DMS153 (cell line): Measurements from ENCODE around the gene TEX30.
"Not testable (repeated sequence)": the region's sequence is repeated elsewhere in the genome, so short reads cannot be mapped to it uniquely, and the experiment has no call there.

Source experiments
- DNase-seq: peaks from one replicate; lab custom pipeline; 2025; lab: John Stamatoyannopoulos, UW

Gene TEX30

DNA sequence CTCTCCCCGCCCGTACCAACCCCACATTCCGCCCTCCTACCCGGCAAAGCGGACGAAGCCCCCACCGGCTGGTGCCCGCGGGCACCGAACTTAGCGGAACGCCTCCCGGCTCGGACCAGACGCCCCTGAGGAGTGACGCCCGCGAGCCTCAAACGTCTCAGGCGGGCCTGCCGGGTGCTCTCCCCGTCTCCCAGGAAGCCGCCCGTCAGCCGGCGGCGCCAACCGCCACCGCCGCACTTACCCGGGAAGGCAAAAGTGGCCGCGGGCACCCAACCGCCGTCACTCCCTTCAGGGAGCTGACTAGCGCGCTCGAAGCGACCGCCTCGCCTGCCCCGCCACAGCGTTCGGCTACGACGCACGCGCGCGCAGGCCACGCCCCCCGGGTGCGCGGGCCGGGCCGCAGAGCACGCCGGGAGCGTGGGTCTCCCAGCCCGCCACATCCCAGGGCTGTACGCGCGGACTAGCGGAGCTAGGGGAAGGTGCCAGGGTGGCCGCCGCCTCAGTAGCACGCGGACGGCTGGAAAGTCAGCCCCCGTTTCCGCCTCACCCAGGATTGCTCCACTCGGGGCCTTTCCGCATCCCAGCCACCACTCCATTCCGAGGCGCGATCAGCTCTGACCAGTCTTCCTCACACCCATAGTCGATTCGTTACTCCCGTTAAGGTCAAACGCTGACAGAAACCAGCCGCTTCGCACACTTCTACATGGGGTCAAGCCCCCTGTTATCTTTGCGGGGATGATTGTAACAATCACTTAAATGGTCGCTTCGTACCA, at the start of gene TEX30:
Gene TEX30, minus strand, starts transcription at position 346 of the 773 bp plus-strand sequence. CDS start 3,760 bp downstream, outside the sequence.
- peak; percentile 78 for DNase-seq

DNA sequence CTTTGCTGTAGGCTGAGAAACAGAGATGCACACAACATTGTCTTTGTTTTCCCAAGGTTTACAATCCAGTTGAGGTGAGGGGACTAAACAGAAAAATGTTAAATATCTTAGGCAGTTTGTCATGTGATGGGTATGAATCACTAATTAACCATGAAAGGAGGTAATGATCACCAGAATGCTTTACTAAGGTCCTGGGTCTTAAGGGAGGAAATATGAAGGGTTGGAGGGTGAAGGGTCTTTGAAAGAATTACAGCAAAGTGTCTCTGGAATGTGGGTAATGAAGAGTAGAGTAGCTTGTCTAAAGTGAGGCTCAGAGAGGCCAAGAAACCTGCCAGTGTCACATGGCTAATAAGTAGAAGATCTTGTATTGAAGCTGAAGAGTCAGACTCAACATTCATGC, 44.3 kb upstream of the TEX30 start:
- DNase-seq = no peak

DNA sequence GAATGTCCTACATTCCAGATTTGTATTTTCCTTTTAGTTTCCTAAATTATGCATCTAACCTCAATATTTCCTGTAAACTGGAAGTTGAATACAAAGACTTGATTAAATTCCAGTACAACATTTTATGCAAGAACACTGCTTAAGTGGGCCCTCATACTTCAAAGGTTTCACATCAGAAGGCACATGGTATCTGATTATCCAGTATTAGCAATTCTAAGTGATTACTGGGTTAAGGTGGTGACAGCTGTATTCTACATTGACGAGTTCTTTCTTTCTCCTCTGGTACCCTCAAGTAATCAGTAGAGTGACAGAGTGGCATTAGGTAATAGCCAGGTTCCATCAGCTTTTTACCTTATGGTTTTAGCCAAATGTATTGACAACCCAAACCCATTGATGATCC, 43.7 kb upstream of the TEX30 start:
- no peak for DNase-seq

DNA sequence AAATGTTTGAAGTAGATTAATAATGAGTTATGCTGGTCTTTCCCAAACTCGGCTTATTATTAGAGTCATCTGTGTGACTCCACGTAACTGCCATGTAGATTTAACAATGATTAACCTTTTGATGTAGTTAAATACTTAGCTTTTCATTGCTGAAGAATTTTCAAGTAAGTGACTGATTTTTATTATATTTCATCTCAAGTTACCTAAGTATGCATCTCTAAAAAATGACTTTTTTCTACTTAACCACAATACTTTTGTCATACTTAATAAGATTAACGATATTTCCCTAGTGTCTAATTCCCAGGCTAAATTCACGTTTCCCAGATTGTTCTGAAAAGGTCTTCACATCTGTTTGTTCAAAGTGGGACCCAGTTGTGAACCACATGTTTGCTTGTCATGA, 43.1 kb upstream of the TEX30 start:
- DNase-seq = no peak

GRCh38 chr13:102815788-102816187, 42.2 kb upstream of the TEX30 start:
- no peak for DNase-seq

DNA sequence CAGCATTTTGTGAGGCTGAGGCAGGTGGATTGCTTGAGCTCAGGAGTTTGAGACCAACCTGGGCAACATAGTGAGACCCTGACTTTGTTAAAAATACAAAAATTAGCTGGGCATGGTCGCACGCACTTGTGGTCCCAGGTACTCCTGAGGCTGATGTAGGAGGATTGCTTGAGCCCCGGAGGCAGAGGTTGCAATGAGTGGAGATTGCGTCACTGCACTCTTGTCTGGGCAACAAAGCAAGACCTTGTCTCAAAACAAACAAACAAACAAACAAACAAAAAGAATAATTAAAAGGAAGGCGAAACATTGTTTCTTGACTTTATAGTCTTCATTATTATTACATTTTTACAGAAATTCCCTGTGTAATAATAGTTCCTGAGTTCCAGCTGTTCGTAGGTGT, 41.2 kb upstream of the TEX30 start:
- DNase-seq = no peak

DNA sequence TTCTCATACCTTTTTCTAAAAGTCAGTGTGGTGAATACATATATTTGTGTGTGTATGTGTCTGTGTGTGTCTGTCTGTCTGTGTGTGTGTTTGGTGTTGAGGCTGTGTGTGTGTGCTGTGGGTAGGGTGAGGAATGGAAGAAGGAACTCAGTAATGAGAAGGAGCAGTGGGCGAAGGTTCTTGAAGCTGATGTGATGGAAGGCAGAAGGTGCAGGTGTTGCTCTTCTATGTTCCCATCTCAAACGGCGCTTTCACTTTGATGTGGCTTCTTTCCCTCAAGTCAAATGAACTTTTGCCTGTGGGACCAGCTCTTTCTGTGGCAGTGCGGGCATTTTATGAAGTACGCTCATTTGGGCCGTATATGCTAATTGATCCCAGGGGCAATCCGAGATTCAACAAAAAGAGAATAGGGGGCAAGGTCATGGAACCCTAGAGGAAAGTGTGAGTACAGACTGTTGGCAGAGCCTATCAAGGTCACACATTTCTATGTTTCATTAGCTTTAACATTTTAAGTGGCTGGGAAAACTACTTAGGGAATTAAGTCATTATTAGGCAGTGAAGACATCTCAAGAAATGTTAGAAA, 40.5 kb upstream of the TEX30 start:
- DNase-seq = no peak

- no peak for DNase-seq
Measured at GRCh38 chr13:102812611-102813287, 39.2 kb upstream of the TEX30 start.

DNA sequence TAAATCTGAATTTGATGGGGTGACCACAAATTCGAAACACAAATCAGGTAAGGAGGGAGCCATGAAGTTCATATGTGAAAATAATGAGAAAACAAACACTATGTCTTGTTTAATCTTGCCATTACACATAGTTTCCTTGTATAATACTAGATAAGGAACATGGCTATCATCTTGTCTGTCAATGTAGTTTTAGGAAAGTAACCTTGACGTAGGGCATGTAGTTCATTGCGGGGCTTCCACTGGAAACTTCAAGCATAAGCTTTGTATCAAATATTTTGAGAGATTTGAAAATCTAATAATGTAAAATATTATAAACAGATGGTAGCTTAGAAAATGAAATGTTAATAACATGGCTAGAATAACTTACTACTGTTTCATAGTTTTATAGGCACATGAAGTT, 34.1 kb upstream of the TEX30 start:
- no peak for DNase-seq

- DNase-seq = no peak
Measured at GRCh38 chr13:102805680-102806079, 32.1 kb upstream of the TEX30 start.

DNA sequence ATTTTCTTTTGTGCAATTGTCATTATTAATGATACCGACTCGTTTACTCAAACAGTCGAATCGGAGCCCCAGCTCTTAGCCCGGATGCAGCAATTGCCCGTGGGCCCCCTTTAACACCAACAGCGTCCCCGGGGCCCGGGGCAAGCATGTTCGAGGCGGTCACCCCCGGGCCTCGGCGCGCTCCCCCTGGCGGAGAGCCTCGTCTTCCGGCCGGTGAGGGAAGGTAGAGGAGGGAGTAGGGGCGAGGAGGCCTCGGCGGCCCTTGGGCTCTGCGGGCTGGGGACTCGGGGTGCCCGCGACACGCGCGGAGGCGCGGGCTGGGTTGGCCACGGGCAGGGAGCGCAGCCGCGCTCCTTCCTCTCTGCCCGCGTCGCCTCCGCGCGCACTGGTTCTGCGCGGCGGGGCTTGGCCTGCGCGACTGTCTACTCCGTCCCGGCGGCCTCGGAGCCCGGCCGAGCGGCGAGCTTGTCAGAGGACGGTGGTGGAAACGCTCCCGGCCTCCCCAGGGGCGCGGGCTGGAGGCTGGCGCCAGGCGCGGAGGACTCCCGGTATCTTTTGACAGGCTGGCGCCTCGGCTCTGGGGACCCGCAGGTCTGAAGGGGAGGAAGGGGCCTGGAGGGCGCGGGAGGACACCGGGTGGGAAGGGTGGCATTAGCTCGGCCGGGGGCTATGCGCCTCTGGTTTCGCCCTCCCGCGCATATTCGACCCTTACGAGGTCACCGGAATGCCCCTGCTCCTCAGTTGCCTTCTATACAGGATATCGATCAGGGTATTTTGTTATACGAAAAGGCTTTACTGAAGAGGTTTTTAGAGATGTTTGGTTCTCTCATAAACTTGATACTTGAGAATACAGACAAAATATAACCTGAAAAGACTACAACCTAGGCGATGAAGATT, 26.8 kb upstream of the TEX30 start:
- DNase-seq = peak; percentile 51

DNA sequence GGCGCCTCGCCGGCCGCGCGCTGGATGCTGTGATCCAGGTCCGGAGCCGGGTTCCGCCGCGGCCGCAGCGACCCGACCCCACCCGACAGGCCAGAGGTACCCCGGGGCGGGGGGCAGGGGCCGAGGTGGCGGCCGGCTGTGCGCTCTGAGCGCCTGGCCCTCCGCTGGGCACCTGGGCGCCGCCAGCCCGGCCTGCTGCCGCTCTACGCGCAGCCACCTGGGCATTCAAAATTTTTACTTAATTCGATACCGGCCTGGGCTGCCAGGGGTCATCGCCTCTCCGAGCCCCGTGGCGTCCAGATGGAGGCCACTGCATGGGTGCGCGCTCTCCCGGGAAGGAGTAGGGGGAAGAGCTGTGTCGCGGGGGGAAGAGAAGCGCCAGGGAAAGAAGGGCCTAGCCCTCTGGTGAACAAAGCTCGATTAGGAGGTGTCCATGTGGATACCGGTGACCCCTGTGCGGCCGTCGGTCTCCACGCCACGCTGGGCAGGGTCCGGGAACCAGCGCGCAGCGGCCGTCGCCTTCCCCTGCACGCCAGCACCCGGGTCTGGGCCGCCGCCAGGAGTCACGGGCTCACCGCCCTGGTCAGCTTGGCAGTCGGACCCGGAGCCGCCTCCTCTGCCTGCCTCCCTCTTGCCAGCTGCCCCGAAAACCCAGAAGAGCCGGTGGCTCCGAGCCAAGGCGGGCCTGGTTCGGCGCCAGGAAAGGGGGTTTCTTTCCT, 26.0 kb upstream of the TEX30 start:
- DNase-seq = no peak

GRCh38 chr13:102798581-102799425, 25.2 kb upstream of the TEX30 start, which contains the start of the genes BIVM and POGLUT2:
Gene BIVM, plus strand, starts transcription at chr13:102799119. Its CDS starts 8,149 bp downstream, at chr13:102807268.
Gene POGLUT2, minus strand, starts transcription at chr13:102798976. Its CDS starts 306 bp downstream, at chr13:102798670.
- peak; percentile 79 for DNase-seq

DNA sequence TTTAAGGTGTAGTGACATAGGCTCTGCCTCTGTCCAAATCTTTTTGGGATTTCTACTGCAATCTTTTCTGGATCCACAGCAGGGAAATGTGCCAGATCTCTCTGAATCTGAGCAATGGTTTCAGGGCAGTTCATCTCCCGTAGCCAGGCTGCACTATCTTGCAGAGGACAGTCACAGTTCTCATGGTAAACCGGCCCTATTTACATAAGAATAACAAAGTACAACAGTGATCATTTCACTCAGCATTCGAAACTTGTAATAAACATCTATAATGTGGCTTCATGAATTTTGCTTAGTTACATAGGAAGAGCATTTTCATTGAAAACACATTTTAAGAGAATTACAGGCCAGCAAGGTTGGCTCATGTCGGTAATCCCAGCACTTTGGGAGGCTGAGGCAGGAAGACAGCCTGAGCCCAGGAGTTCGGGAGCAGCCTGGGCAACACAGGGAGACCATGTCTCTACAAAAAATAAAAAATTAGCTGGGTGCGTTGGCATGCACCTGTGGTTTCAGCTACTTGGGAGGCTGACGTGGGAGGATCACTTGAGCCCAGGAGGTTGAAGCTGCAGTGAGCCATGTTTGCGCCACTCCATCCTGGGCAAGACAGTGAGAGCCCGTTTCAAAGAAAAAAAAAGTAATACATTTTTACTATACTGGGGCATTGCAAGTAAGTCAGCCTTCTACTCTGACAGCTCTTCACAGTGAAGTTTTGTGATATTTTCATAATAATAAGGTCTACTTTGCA, 20.2 kb upstream of the TEX30 start:
- no peak for DNase-seq

DNA sequence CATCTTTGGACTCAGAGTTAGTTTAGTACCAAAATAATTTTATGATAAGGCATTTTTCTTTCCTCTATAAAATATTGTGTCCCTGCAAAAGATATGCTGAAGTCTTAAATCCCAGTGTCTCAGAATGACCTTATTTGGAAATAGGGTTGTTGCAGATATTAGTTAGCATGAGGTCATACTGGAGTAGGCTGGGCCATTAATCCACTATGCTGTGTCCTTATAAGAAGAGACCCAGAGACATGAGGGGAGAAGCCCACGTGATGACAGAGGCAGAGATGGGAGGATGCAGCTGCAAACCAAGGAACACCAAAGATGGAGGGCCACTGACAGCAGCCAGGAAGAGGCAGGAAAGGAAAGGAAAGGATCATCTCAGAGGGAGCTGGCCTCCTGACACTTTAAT, 18.8 kb upstream of the TEX30 start:
- no peak for DNase-seq

DNA sequence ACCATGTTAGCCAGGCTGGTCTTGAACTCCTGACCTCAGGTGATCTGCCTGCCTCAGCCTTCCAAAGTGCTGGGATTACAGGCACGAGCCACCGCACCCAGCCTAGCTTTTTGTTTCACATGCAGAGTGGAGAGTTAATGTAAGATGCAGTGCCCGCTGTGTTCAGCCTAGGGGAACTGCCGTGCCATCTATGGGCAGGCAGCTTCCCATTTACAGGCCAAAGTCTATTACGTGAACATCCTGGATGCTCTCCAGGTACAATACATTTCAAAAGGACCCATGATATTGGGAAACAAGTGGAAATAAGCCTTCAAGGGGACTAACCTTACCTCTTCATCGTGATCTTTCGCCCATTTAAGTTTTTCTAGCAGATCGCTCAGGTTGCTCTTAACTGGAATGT, 15.1 kb upstream of the TEX30 start:
- DNase-seq = no peak

GRCh38 chr13:102784483-102784882, 10.9 kb upstream of the TEX30 start:
- DNase-seq = no peak

DNA sequence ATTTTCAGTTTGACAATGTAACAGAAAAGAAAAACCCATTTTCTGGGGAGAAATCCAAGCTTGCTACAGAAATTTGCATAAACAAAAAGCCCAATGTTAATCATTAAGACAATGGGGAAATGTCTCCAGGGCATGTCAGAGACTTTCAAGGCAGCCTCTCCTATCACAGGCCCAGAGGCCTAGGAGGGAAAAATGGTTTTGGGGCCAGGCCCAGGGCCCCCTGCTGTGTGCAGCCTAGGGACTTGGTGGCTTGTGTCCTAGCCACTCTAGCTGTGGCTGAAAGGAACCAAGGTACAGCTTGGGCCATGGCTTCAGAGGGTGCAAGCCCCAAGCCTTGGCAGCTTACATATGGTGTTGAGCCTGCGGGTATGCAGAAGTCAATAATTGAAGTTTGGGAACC, 8.0 kb upstream of the TEX30 start:
- no peak for DNase-seq

- not testable (repeated sequence) for DNase-seq
Measured at GRCh38 chr13:102780656-102781055, 7.1 kb upstream of the TEX30 start.
